Measurements from ENCODE around the gene NMNAT2.
"Not testable (repeated sequence)": the region's sequence is repeated elsewhere in the genome, so short reads cannot be mapped to it uniquely, and the experiment has no call there.

DNA sequence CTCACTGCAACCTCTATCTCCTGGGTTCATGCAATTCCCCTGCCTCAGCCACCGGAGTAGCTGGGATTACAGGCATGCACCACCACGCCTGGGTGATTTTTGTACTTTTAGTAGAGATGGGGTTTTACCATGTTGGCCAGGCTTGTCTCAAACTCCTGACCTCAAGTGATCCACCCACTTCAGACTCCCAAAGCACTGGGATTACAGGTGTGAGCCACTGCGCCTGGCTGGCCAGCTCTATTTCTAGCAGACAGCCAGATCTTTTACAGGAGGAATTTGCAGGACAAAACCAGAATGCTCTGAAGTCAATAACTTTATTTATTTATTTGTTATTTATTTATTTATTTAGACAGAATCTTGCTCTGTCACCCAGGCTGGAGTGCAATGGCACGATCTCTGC, 144.2 kb downstream of the NMNAT2 start:
- TF ChIP-seq POLR2A (IDR thresholded peaks at IDR 0.05) = not testable (repeated sequence)
- TF ChIP-seq, protein P1, sequence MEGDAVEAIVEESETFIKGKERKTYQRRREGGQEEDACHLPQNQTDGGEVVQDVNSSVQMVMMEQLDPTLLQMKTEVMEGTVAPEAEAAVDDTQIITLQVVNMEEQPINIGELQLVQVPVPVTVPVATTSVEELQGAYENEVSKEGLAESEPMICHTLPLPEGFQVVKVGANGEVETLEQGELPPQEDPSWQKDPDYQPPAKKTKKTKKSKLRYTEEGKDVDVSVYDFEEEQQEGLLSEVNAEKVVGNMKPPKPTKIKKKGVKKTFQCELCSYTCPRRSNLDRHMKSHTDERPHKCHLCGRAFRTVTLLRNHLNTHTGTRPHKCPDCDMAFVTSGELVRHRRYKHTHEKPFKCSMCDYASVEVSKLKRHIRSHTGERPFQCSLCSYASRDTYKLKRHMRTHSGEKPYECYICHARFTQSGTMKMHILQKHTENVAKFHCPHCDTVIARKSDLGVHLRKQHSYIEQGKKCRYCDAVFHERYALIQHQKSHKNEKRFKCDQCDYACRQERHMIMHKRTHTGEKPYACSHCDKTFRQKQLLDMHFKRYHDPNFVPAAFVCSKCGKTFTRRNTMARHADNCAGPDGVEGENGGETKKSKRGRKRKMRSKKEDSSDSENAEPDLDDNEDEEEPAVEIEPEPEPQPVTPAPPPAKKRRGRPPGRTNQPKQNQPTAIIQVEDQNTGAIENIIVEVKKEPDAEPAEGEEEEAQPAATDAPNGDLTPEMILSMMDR (IDR thresholded peaks at IDR 0.05) = not testable (repeated sequence)

Data from testis (tissue), 2 donors.